Parathyroid adenoma (tissue), 2 donors: ENCODE data around the gene DYNC2I2.

Source experiments
- H2AFZ ChIP-seq: fragments of 300-600 bp; sonication (generic); one replicate; pipeline ENCODE4 v1.7.0; 2017; ENCODE audit warnings: antibody characterized with exemption, mild to moderate bottlenecking
- H3K27ac ChIP-seq: fragments of 300-600 bp; sonication (generic); one replicate; pipeline ENCODE4 v1.7.0; 2017
- H3K27me3 ChIP-seq: fragments of 300-600 bp; sonication (generic); one replicate; pipeline ENCODE4 v1.7.0; 2017; ENCODE audit warnings: low read length; ENCODE audit not compliant: control insufficient read depth, insufficient read depth
- H3K36me3 ChIP-seq: fragments of 300-600 bp; sonication (generic); one replicate; pipeline ENCODE4 v1.7.0; 2017; ENCODE audit warnings: low read length; ENCODE audit not compliant: control insufficient read depth, insufficient read depth
- H3K4me1 ChIP-seq: fragments of 300-600 bp; sonication (generic); one replicate; pipeline ENCODE4 v1.7.0; 2017; ENCODE audit warnings: control low read depth
- H3K4me2 ChIP-seq: fragments of 300-600 bp; sonication (generic); one replicate; pipeline ENCODE4 v1.7.0; 2017; ENCODE audit warnings: low read length
- H3K4me3 ChIP-seq: fragments of 300-600 bp; sonication (generic); one replicate; pipeline ENCODE4 v1.7.0; 2017; ENCODE audit warnings: low read depth, low read length
- H3K79me2 ChIP-seq: fragments of 300-600 bp; sonication (generic); one replicate; pipeline ENCODE4 v1.7.0; 2017; ENCODE audit warnings: control low read depth
- H3K9ac ChIP-seq: fragments of 300-600 bp; sonication (generic); one replicate; pipeline ENCODE4 v1.7.0; 2017; ENCODE audit warnings: mild to moderate bottlenecking
- H3K9me3 ChIP-seq: fragments of 300-600 bp; sonication (generic); one replicate; pipeline ENCODE4 v1.7.0; 2017; ENCODE audit warnings: low read length; ENCODE audit not compliant: control insufficient read depth
- CTCF ChIP-seq: fragments of 300-600 bp; sonication (generic); IDR thresholded peaks from one replicate; pipeline ENCODE4 v1.7.0; 2017; ENCODE audit warnings: antibody characterized with exemption, mild to moderate bottlenecking
- donor health status: primary hyperparathyroidism.

The DYNC2I2 gene

GRCh38 chr9:128634111-128634510 is 22.5 kb downstream of the DYNC2I2 start:
- no peak overlapping the region for H3K9ac ChIP-seq
- H3K79me2 ChIP-seq: no peaks in the 10 kb centered on the region
- no peak overlapping the region for H3K4me3 ChIP-seq
- no peak overlapping the region for H3K27ac ChIP-seq
- no peaks in the 10 kb centered on the region for H3K4me1 ChIP-seq
- H3K4me2 ChIP-seq: no peak overlapping the region
- no peaks in the 10 kb centered on the region for H3K9me3 ChIP-seq
- H2AFZ ChIP-seq: no peak overlapping the region
- no peaks in the 10 kb centered on the region for H3K36me3 ChIP-seq
- no peak for TF ChIP-seq CTCF
- H3K27me3 ChIP-seq: no peaks in the 10 kb centered on the region

GRCh38 chr9:128633601-128634000 is 23.0 kb downstream of the DYNC2I2 start:
- Histone ChIP-seq H3K9ac (no peak overlapping the region), H3K9me3 (no peaks in the 10 kb centered on the region), H3K27me3 (no peaks in the 10 kb centered on the region), H3K4me3 (no peak overlapping the region), H3K4me2 (no peak overlapping the region), H3K79me2 (no peaks in the 10 kb centered on the region), H3K36me3 (no peaks in the 10 kb centered on the region), H3K27ac (no peak overlapping the region), H3K4me1 (no peaks in the 10 kb centered on the region), H2AFZ (no peak overlapping the region)
- no peak for TF ChIP-seq CTCF

- Histone ChIP-seq H3K4me2 (no peak overlapping the region), H2AFZ (no peak overlapping the region), H3K9me3 (no peaks in the 10 kb centered on the region), H3K9ac (no peak overlapping the region), H3K79me2 (no peaks in the 10 kb centered on the region), H3K4me3 (no peak overlapping the region), H3K36me3 (no peaks in the 10 kb centered on the region), H3K27me3 (no peaks in the 10 kb centered on the region), H3K27ac (no peak overlapping the region), H3K4me1 (no peaks in the 10 kb centered on the region)
- TF ChIP-seq CTCF: no peak
These were observed 23.6 kb downstream of the DYNC2I2 start for GRCh38 chr9:128633057-128633456.

GRCh38 chr9:128632486-128632885 is 24.2 kb downstream of the DYNC2I2 start:
- Histone ChIP-seq H3K79me2 (no peaks in the 10 kb centered on the region), H3K27ac (no peak overlapping the region), H3K9me3 (no peaks in the 10 kb centered on the region), H3K36me3 (no peaks in the 10 kb centered on the region), H3K4me1 (no peaks in the 10 kb centered on the region), H3K4me3 (no peak overlapping the region), H3K4me2 (no peak overlapping the region), H3K27me3 (no peaks in the 10 kb centered on the region), H2AFZ (no peak overlapping the region), H3K9ac (no peak overlapping the region)
- TF ChIP-seq CTCF: no peak

GRCh38 chr9:128632066-128632465 is 24.6 kb downstream of the DYNC2I2 start:
- TF ChIP-seq CTCF: no peak
- H3K27me3 ChIP-seq: no peaks in the 10 kb centered on the region
- no peaks in the 10 kb centered on the region for H3K36me3 ChIP-seq
- H3K4me3 ChIP-seq: no peak overlapping the region
- H3K4me1 ChIP-seq: no peaks in the 10 kb centered on the region
- no peak overlapping the region for H2AFZ ChIP-seq
- H3K4me2 ChIP-seq: no peak overlapping the region
- H3K9ac ChIP-seq: no peak overlapping the region
- no peak overlapping the region for H3K27ac ChIP-seq
- no peaks in the 10 kb centered on the region for H3K79me2 ChIP-seq
- no peaks in the 10 kb centered on the region for H3K9me3 ChIP-seq
